Subcutaneous adipose tissue (tissue), 4 donors: ENCODE results near the gene LMF1. TPM values are rescaled to one million over a fixed set of nuclear protein-coding genes. Genes with fewer than 3 reads are reported as not detected.

Source experiments
- total RNA-seq, 4 donors: library from RNA; depleted of rRNA; stranded (reverse); fragments of >200 nt; gene quantifications; one replicate each; pipeline ENCODE4 v1.1.0, GENCODE V29; 2016
- TF ChIP-seq, protein P1 (sequence below): fragments of 450-650 bp; IDR thresholded peaks from one replicate; pipeline ENCODE4 v1.5.1; 2016; ENCODE audit warnings: low read depth, mild to moderate bottlenecking, control low read depth, antibody characterized with exemption, moderate library complexity

Gene LMF1
- total RNA-seq, 4 donors from 2014 or later = 16.0 to 30.3 (median 24.2) TPM

DNA sequence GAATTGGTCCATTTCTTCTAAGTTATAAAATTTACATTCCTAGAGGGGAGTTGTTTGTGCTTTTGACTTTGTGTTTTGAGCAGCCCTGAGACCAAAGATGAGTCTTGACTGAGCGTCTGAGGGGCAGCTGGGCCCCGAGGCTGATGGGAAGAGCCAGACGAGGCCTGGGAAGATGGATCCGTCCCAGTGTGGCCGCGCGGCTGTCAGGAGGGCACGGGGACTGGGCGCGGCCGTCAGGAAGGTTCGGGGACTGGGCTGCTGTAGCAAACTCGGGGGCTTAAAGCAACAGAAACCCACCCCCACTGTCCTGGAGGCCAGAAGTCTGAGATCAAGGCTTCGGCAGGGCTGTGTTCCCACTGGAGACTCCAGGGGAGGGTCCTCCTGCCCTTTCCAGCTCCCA, 132.0 kb downstream of the LMF1 start:
- TF ChIP-seq, protein P1, sequence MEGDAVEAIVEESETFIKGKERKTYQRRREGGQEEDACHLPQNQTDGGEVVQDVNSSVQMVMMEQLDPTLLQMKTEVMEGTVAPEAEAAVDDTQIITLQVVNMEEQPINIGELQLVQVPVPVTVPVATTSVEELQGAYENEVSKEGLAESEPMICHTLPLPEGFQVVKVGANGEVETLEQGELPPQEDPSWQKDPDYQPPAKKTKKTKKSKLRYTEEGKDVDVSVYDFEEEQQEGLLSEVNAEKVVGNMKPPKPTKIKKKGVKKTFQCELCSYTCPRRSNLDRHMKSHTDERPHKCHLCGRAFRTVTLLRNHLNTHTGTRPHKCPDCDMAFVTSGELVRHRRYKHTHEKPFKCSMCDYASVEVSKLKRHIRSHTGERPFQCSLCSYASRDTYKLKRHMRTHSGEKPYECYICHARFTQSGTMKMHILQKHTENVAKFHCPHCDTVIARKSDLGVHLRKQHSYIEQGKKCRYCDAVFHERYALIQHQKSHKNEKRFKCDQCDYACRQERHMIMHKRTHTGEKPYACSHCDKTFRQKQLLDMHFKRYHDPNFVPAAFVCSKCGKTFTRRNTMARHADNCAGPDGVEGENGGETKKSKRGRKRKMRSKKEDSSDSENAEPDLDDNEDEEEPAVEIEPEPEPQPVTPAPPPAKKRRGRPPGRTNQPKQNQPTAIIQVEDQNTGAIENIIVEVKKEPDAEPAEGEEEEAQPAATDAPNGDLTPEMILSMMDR = no peak

DNA sequence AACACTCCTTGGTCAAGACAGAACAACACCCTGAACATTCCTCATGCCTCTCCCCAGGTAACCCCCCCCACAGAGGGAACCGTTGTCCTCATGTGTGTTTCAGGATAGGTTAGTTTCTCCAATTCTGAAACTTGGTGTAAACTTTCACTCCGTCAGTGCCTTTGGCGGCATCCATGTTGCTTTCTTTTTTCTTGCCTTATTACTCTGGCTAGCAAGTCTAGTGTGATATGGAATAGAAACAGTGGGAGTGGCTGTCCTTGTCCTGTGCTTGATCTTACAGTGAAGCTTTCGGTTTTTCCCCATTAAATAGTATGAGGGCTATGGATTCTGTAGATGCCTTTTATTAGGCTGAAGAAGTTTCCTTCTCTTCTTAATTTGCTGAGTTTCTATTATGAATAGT, 134.6 kb downstream of the LMF1 start:
- TF ChIP-seq, protein P1 = no peak

DNA sequence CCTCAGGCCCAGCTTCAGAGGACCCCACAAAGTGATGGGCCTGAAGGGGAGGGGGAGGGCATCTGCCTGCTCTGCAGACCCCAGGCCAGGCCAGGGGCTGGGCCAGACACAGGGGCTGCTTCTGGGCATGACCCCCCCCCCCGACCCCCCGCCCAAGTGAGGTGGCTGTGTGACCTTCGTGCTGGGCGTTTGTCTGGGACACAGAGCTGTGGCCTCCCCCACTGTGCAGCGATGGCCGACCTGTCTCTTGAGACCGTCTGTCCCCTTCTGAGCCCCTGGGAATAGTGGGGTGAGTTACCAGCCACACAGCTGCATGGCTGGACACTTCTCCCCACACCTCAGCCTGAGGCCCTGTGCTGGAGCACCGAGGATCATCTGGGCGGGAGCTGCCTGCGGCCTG, 135.4 kb downstream of the LMF1 start:
- TF ChIP-seq, protein P1 = no peak

DNA sequence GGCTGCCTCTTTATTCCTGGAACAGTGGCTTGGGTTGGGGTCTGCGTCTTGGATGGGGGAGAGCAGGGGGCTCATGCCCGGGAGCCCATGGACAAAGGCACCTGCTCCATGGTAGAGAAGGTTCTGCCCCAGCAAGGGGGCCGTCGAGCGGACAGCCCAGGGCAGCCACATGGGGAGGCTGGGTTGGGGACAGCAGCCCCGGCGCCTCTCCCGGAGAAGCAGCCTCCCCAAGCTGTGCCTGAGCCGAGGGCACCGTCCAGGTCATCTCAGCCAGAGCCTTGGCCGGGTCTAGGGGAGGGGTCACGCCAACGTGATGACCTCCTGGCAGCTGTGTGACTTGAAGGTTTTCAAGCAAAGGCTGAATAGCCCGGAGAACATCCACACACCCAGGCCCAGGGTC, 137.4 kb downstream of the LMF1 start:
- TF ChIP-seq, protein P1 = no peak

DNA sequence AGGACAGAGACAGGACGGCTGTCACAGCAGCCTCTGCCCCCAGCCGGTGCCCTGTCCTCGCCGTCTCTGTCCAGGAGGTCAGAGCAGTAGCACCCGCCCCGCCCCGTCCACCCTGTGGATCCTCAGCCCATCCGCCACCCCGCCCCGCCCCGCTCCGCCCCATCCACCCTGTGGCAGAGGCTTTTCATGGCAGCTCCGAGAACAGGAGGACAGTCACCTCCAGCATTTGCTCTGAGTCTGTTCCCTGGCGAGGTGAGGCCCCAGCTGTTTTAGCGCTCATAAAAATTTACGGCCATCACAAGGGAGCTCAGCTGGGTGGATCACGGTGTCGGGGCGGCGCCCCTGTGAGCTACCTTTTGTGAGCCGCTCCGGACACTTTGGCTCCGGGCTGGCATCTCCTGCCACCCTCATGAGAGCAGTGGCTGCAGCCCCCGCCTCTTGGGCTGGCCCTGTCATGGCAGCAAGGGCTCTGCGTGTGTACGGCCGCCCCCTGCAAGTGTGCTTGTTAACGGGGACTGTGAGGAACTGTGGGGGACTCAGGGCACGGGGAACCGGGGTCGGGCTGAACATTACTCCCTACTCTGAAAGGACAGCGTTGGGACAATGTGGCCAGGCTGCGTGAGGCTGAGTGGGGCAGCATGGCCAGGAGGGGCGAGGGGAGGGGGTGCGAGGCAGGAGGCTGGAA, 138.0 kb downstream of the LMF1 start:
- TF ChIP-seq, protein P1 = no peak

DNA sequence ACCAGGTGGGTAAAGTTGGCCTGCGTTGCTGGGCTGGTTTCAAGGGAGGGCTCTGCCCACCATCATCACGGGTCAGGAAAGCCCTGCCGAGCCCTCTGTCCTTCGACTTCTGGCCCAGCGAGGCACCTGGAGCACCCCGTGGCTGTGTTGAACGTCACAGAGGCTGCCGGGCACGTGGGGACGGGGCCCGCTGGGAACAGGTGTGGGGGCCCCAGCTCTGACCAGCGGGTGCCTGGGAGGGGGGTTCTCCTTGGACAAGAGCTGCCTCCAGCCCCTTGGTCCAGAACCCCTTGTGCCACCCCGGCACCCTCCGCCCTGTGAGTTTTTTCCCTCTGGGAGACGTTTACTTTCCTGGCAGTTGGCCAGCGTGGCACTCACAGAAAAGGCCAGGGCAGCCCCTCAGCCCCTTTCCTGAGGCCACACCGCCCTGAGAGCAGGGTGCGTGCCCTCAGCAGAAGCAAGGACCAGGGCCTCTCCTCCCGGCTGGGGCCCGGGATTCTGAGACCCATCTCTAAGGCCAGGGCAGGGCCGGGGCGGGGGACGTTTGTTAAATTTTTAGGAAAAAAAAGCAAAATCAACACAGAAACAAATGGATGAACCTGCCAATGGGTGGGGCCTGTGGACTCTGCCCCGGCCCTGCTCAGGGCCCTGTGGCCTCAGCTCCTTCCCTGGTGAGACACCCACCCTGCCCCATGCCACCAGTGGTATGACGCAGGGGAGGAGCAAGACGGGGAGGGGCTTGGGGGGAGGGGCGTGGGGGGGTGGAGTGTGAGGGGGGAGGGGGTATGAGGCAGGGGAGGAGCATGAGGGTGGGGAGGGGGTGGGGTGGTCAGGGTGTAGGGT, 139.0 kb downstream of the LMF1 start:
- TF ChIP-seq, protein P1 = no peak

DNA sequence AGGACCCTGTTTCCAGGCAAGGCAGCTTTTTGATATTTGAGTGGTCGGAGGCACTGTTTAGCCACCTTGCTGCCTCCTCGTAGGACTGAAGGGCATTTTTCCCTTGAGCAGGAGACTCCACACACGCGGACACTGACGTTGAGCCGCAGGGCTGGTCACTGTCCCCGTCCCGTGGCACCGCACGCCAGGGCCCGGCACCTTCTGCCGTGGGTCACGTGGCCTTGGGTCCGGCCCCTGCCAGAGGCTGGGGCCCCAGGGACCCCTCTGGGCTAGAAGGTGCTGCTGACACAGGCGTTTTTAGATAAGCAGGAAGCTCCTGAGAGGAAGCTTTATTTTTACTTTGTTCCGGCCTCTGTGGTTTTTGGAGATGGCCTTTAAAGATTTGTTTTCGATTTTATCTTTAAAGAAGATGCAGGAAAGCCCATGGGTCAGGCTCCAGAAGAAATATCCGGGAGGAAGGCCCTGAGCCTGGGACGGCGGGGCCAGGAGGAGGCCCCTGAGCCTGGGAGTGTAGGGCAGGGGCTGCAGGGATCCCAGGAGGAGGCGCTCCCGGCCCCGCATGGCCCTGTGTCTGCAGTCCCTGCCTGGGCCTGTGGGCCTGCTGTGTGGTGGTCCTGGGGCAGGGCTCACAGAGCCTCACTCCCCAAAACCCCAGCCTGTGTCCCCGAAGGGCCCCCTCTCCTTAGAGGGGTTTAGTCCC, 139.8 kb downstream of the LMF1 start:
- TF ChIP-seq, protein P1 = no peak
